ENCODE data around the gene ZNHIT3.
A peak's percentile ranks its signal among the peaks of the same experiment; 100 is the strongest.

DNA sequence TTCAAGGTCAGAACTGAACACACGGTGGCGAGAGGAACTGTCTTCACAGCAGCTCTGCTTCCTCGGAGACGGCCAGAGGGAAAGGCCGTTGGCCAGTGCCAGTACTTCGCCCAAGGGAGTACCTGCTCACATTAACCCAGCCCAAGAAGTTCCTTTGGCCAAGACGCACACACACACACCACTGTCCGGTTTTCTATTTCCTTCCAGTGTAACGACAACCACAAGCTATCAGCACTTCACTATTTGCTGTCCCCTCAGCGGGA, 57.5 kb downstream of the ZNHIT3 start:
- TF ChIP-seq ZFP36 (IDR thresholded peaks at IDR 0.05; ENCODE audit: borderline replicate concordance, partially characterized antibody) (no peak), KDM1A (IDR thresholded peaks at IDR 0.05; ENCODE audit: low read depth) (no peak), EP300 (IDR thresholded peaks at IDR 0.05) (no peak), POLR2A (IDR thresholded peaks at IDR 0.05; ENCODE audit: low read length) (no peak), CEBPB (IDR thresholded peaks at IDR 0.05) (no peak), RCOR1 (IDR thresholded peaks at IDR 0.05; ENCODE audit: low read depth, low read length) (no peak), TP53 (CRISPR knock-in tag; IDR thresholded peaks at IDR 0.05) (no peak)
- TF ChIP-seq, protein P1, sequence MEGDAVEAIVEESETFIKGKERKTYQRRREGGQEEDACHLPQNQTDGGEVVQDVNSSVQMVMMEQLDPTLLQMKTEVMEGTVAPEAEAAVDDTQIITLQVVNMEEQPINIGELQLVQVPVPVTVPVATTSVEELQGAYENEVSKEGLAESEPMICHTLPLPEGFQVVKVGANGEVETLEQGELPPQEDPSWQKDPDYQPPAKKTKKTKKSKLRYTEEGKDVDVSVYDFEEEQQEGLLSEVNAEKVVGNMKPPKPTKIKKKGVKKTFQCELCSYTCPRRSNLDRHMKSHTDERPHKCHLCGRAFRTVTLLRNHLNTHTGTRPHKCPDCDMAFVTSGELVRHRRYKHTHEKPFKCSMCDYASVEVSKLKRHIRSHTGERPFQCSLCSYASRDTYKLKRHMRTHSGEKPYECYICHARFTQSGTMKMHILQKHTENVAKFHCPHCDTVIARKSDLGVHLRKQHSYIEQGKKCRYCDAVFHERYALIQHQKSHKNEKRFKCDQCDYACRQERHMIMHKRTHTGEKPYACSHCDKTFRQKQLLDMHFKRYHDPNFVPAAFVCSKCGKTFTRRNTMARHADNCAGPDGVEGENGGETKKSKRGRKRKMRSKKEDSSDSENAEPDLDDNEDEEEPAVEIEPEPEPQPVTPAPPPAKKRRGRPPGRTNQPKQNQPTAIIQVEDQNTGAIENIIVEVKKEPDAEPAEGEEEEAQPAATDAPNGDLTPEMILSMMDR (IDR thresholded peaks at IDR 0.05): 0 out of 3 replicates have a peak, but pooled peaks have one; percentile 10
